B cell (primary cell): ENCODE measurements around the gene GORAB. TPM values are rescaled to one million over a fixed set of nuclear protein-coding genes. Genes with fewer than 3 reads are reported as not detected.

Source experiments
- ATAC-seq: fragments of 200-7000 bp; cut with Tn5 transposase; one replicate; pipeline ENCODE4 v1.10.0; 2021; ENCODE audit warnings: low read depth, mild to moderate bottlenecking, moderate number of reproducible peaks, moderate library complexity
- CTCF ChIA-PET: fragments of 350-600 bp; sonication (Branson Sonifier 250); formaldehyde crosslinking; loops from one replicate; lab custom pipeline; 2021; ENCODE audit warnings: antibody characterized with exemption, inconsistent platforms; lab: Charles Lee
- POLR2A ChIA-PET: fragments of 350-600 bp; sonication (Branson Sonifier 250); formaldehyde crosslinking; loops from one replicate; lab custom pipeline; 2021; ENCODE audit warnings: antibody characterized with exemption; lab: Charles Lee
- DNase-seq: peaks from one replicate; pipeline ENCODE4 v3.0.0; 2013
- H2AFZ ChIP-seq: 2 replicates; pipeline ENCODE4 v1.6.1; 2012; ENCODE audit warnings: mild to moderate bottlenecking, low read depth, low read length; ENCODE audit not compliant: insufficient read depth, poor library complexity, severe bottlenecking
- H3K27ac ChIP-seq, 2 donors: 1 replicate in 1 of 2; 2 replicates in 1 of 2; pipeline ENCODE4 v1.5.1; 2012 to 2013; ENCODE audit warnings: low read length in 2 of 2, mild to moderate bottlenecking in 2 of 2, moderate library complexity in 1 of 2
- H3K27me3 ChIP-seq, 4 experiments: fragments of 200-600 bp in 1 of 4; sonication (generic) in 1 of 4; replicated peaks in 1 of 4; 1 replicate in 2 of 4; 2 replicates in 2 of 4; pipeline versions ENCODE4 v1.6.1 to v1.7.0; 2013 to 2016; ENCODE audit warnings: low read length in 3 of 4, mild to moderate bottlenecking in 2 of 4, mixed read lengths in 1 of 4, moderate library complexity in 1 of 4; ENCODE audit not compliant: insufficient read depth in 4 of 4, control insufficient read depth in 3 of 4; ENCODE audit errors: control extremely low read depth in 1 of 4
- H3K36me3 ChIP-seq, 2 experiments: replicated peaks in 1 of 2; 1 replicate in 1 of 2; 2 replicates in 1 of 2; pipeline versions ENCODE4 v1.6.1 to v1.7.1; 2013; ENCODE audit warnings: low read length in 1 of 2; ENCODE audit not compliant: insufficient read depth in 2 of 2, control insufficient read depth in 1 of 2; ENCODE audit errors: control extremely low read depth in 1 of 2, extremely low read depth in 1 of 2
- H3K4me1 ChIP-seq, 2 donors: fragments of 200-600 bp in 1 of 2; sonication (generic) in 1 of 2; 1 replicate in 1 of 2; 2 replicates in 1 of 2; pipeline versions ENCODE4 v1.5.1 to v1.6.1; 2013 to 2017; ENCODE audit warnings: low read length in 2 of 2; ENCODE audit not compliant: control insufficient read depth in 2 of 2, insufficient read depth in 2 of 2
- H3K4me2 ChIP-seq: replicated peaks from 2 replicates; pipeline ENCODE3; 2012; ENCODE audit warnings: mild to moderate bottlenecking, low read depth, low read length; ENCODE audit not compliant: poor library complexity, severe bottlenecking
- H3K4me3 ChIP-seq, 5 experiments: fragments of 200-600 bp in 1 of 5; sonication (generic) in 1 of 5; 1 replicate in 3 of 5; 2 replicates in 2 of 5; pipeline versions ENCODE4 v1.5.1 to v1.7.0; 2011 to 2016; ENCODE audit warnings: low read length in 4 of 5, mild to moderate bottlenecking in 4 of 5, low read depth in 2 of 5, control low read depth in 1 of 5, moderate library complexity in 1 of 5; ENCODE audit not compliant: insufficient read depth in 1 of 5; ENCODE audit errors: control extremely low read depth in 1 of 5, extremely low read depth in 1 of 5
- H3K79me2 ChIP-seq: fragments of 200-600 bp; sonication (generic); one replicate; pipeline ENCODE4 v1.6.0; 2016; ENCODE audit warnings: low read length; ENCODE audit not compliant: control insufficient read depth, insufficient read depth
- H3K9ac ChIP-seq: fragments of 200-600 bp; sonication (generic); 2 replicates; pipeline ENCODE4 v1.6.1; 2017; ENCODE audit warnings: mild to moderate bottlenecking, low read length, moderate library complexity
- H3K9me3 ChIP-seq, 3 donors: one replicate each; pipeline versions ENCODE4 v1.6.1 to v1.7.1; 2013; ENCODE audit warnings: low read length in 2 of 3; ENCODE audit not compliant: control insufficient read depth in 2 of 3, insufficient read depth in 1 of 3; ENCODE audit errors: control extremely low read depth in 1 of 3
- H4K20me1 ChIP-seq: 2 replicates; pipeline ENCODE4 v1.6.0; 2012; ENCODE audit warnings: mild to moderate bottlenecking, low read length; ENCODE audit not compliant: insufficient read depth, control insufficient read depth, poor library complexity, severe bottlenecking
- H3K27ac Mint-ChIP-seq: one replicate; pipeline ENCODE4 v1.8.0; 2021; ENCODE audit warnings: mixed read lengths
- H3K27me3 Mint-ChIP-seq: one replicate; pipeline ENCODE4 v1.8.0; 2021; ENCODE audit warnings: mixed read lengths
- H3K4me1 Mint-ChIP-seq: one replicate; pipeline ENCODE4 v1.8.0; 2021; ENCODE audit warnings: mixed read lengths
- H3K4me3 Mint-ChIP-seq: one replicate; pipeline ENCODE4 v1.8.0; 2021; ENCODE audit warnings: mixed read lengths
- H3K9me3 Mint-ChIP-seq: one replicate; pipeline ENCODE4 v1.8.0; 2022; ENCODE audit warnings: mixed read lengths; ENCODE audit not compliant: insufficient read depth
- EZH2 ChIP-seq: IDR thresholded peaks from 2 replicates; pipeline ENCODE4 v1.6.1; 2012; ENCODE audit warnings: borderline replicate concordance, low read depth, mild to moderate bottlenecking, moderate library complexity, low read length; ENCODE audit not compliant: insufficient read depth, poor library complexity, severe bottlenecking
- WGBS: methylation state at CpG from one replicate; pipeline ENCODE4 v1.1.5; 2013; ENCODE audit warnings: missing lambda C conversion rate; ENCODE audit not compliant: insufficient coverage; 5-methylcytosine and 5-hydroxymethylcytosine counted together
- intact Hi-C: fragments of 100-400 bp; cut with micrococcal nuclease; formaldehyde crosslinking; loops from one replicate; pipeline ENCODE4 v1.10.0; 2022
- polyA plus RNA-seq: library from polyadenylated mRNA; depleted of rRNA; stranded (reverse); fragments of >200 nt; gene quantifications from 2 replicates; pipeline ENCODE4 v1.2.3, GENCODE V29; 2012
- total RNA-seq, 2 donors: library from RNA; stranded (reverse); fragments of 120-200 nt in 1 of 2; gene quantifications; 1 replicate in 1 of 2; 2 replicates in 1 of 2; pipeline versions ENCODE4 v1.2.3 to v1.2.4, GENCODE V29; 2013 to 2022
- TF ChIP-seq, protein P1 (sequence below): fragments of 200-600 bp; IDR thresholded peaks from one replicate; pipeline ENCODE4 v1.8.0; 2022; ENCODE audit warnings: antibody characterized with exemption, mild to moderate bottlenecking

GORAB gene
- total and polyA plus RNA-seq, 2 donors (not counting 1 experiment from before 2014, with no cell fraction given) = 15.1 to 24.2 TPM

DNA sequence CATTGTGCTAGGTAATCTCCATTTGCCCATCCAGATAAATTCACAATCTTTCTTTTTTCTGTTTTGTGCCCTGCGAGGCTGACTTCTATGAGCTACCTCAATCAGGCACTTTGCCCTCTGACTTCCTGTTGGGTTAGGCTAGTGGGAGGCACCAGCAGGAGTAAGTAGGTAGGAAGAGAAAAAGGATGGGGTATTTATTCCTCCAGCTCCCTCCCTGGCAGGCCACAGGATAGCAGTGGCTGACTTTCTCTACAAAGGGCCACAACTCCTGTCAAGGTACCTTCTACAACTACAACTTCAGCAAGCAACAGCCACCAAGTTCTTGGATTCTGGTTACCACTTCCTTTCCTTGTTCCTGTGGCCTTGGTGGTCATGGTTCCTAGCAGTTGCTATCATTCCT lies 18.8 kb upstream of the GORAB start:
- POLR2A ChIA-PET = no interaction called here
- H3K4me1 Mint-ChIP-seq = no peaks in the 10 kb centered on the region
- H3K27me3 Mint-ChIP-seq = peaks cover 27% of the 10 kb centered on the region
- no peaks in the 10 kb centered on the region for H3K9me3 Mint-ChIP-seq
- H4K20me1 ChIP-seq = no peaks in the 10 kb centered on the region
- intact Hi-C loops = no loop called here
- TF ChIP-seq, protein P1, sequence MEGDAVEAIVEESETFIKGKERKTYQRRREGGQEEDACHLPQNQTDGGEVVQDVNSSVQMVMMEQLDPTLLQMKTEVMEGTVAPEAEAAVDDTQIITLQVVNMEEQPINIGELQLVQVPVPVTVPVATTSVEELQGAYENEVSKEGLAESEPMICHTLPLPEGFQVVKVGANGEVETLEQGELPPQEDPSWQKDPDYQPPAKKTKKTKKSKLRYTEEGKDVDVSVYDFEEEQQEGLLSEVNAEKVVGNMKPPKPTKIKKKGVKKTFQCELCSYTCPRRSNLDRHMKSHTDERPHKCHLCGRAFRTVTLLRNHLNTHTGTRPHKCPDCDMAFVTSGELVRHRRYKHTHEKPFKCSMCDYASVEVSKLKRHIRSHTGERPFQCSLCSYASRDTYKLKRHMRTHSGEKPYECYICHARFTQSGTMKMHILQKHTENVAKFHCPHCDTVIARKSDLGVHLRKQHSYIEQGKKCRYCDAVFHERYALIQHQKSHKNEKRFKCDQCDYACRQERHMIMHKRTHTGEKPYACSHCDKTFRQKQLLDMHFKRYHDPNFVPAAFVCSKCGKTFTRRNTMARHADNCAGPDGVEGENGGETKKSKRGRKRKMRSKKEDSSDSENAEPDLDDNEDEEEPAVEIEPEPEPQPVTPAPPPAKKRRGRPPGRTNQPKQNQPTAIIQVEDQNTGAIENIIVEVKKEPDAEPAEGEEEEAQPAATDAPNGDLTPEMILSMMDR = no peak
- no peak for TF ChIP-seq EZH2
- ATAC-seq = no peak
- no peaks in the 10 kb centered on the region for H3K79me2 ChIP-seq
- H3K36me3 ChIP-seq = no peaks in the 10 kb centered on the region
- H3K27ac Mint-ChIP-seq = no peak overlapping the region
- no peak overlapping the region for H3K4me3 Mint-ChIP-seq
- no peak overlapping the region for H3K27ac ChIP-seq
- DNase-seq = no peak
- no peaks in the 10 kb centered on the region for H3K9me3 ChIP-seq
- H3K9ac ChIP-seq = no peak overlapping the region
- H3K4me1 ChIP-seq = no peaks in the 10 kb centered on the region
- WGBS = no CpG with 5 or more reads among the region's 1 CpG
- CTCF ChIA-PET = no interaction called here
- no peak overlapping the region for H3K4me2 ChIP-seq
- no peak overlapping the region for H3K4me3 ChIP-seq
- H2AFZ ChIP-seq = no peak overlapping the region
- peaks cover 0 to 8% (median 0%) of the 10 kb centered on the region in 4 experiments for H3K27me3 ChIP-seq

DNA sequence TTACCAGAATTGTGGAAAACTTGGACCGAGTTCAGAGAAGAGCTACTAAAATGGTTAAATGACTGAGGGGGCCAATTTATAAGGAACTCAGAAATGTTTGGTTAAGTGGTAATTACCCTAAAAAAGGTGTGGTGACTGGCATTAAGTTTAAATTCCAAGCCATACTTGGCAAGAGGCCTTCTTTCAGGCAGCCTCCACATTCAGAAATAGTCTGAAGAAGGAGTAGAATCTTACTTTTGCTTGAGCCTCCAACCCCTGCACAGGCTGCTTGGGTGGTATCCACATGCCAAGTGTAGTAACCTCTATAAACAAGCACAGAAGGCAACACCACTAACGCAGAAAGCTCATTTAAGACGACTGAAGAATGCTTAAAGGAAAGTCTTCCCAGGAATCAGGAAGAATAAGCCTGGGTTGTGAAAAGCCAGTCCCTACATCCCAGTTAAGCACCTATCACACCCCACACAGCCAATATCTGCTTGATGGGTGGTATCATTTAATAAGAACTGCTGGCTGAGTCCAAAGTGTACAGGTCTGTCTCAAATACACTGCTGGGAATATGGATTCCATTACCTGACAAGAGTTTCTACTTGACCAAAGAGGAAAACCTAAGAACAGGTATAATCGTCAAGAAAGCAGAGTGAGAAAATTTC lies 13.7 kb upstream of the GORAB start:
- no peaks in the 10 kb centered on the region for H3K4me1 Mint-ChIP-seq
- H3K27me3 Mint-ChIP-seq = peaks cover 31% of the 10 kb centered on the region
- Histone ChIP-seq H3K79me2 (no peaks in the 10 kb centered on the region), H3K27me3 (peaks cover 0 to 30% (median 6%) of the 10 kb centered on the region in 4 experiments), H3K36me3 (no peaks in the 10 kb centered on the region), H2AFZ (no peak overlapping the region), H3K27ac (no peak overlapping the region), H3K4me3 (no peak overlapping the region), H3K4me2 (no peak overlapping the region), H4K20me1 (no peaks in the 10 kb centered on the region), H3K9ac (no peak overlapping the region), H3K4me1 (no peaks in the 10 kb centered on the region), H3K9me3 (no peaks in the 10 kb centered on the region)
- ChIA-PET POLR2A (no interaction called here), CTCF (no interaction called here)
- ATAC-seq = no peak
- intact Hi-C loops = no loop called here
- H3K4me3 Mint-ChIP-seq = no peak overlapping the region
- H3K9me3 Mint-ChIP-seq = no peaks in the 10 kb centered on the region
- WGBS = 100% methylated on average over 1 of the region's 4 CpGs
- no peak overlapping the region for H3K27ac Mint-ChIP-seq
- TF ChIP-seq, protein P1 = no peak
- no peak for DNase-seq
